WTC11 (cell line): Measurements from ENCODE around the gene COX19. TPM values are rescaled to one million over a fixed set of nuclear protein-coding genes. Genes with fewer than 3 reads are reported as not detected.

Source experiments
- ATAC-seq: fragments of 200-7000 bp; cut with Tn5 transposase; 2 replicates; pipeline ENCODE4 v1.10.0; 2021; ENCODE audit warnings: mild to moderate bottlenecking, moderate library complexity
- CTCF ChIA-PET: fragments of 300-600 bp; sonication (Branson Sonifier 250); formaldehyde crosslinking; loops from one replicate; lab custom pipeline; 2021; ENCODE audit warnings: antibody characterized with exemption; lab: Charles Lee
- POLR2A ChIA-PET: fragments of 350-600 bp; sonication (Branson Sonifier 250); formaldehyde crosslinking; loops from one replicate; lab custom pipeline; 2021; ENCODE audit warnings: antibody characterized with exemption; lab: Charles Lee
- DNase-seq: peaks from one replicate; pipeline ENCODE4 v3.0.0; 2021; ENCODE audit warnings: low spot score
- H3K27ac Mint-ChIP-seq: 2 replicates; pipeline ENCODE4 v1.8.0; 2021; ENCODE audit warnings: mixed read lengths
- H3K27me3 Mint-ChIP-seq: 2 replicates; pipeline ENCODE4 v1.8.0; 2021; ENCODE audit warnings: low read depth, mild to moderate bottlenecking, moderate library complexity, mixed read lengths
- H3K36me3 Mint-ChIP-seq: 2 replicates; pipeline ENCODE4 v1.8.0; 2021; ENCODE audit warnings: mixed read lengths
- H3K4me1 Mint-ChIP-seq: 2 replicates; pipeline ENCODE4 v1.8.0; 2022; ENCODE audit warnings: mixed read lengths
- H3K4me3 Mint-ChIP-seq: 2 replicates; pipeline ENCODE4 v1.8.0; 2021; ENCODE audit warnings: mild to moderate bottlenecking, moderate library complexity, mixed read lengths
- H3K9me3 Mint-ChIP-seq: 2 replicates; pipeline ENCODE4 v1.8.0; 2021; ENCODE audit warnings: mixed read lengths
- AR ChIP-seq: fragments of 250-450 bp; sonication (Bioruptor Pico); IDR thresholded peaks from 2 replicates; pipeline ENCODE4 v1.9.0; 2021; ENCODE audit warnings: mild to moderate bottlenecking
- ATF1 ChIP-seq: sonication (generic); formaldehyde crosslinking; IDR thresholded peaks from 2 replicates; pipeline ENCODE4 v1.8.1; 2023; ENCODE audit warnings: mild to moderate bottlenecking, moderate library complexity, missing genetic modification reagents
- CREB1 ChIP-seq: sonication (generic); formaldehyde crosslinking; IDR thresholded peaks from 2 replicates; pipeline ENCODE4 v1.8.0; 2023; ENCODE audit warnings: mild to moderate bottlenecking, missing genetic modification reagents
- CTCF ChIP-seq: fragments of 200-600 bp; IDR thresholded peaks from 2 replicates; pipeline ENCODE4 v1.8.0; 2022; ENCODE audit warnings: antibody characterized with exemption
- ESRRA ChIP-seq: sonication (generic); formaldehyde crosslinking; IDR thresholded peaks from 2 replicates; pipeline ENCODE4 v1.8.1; 2022; ENCODE audit warnings: mild to moderate bottlenecking, missing genetic modification reagents, borderline replicate concordance
- IRF1 ChIP-seq: sonication (generic); formaldehyde crosslinking; IDR thresholded peaks from 2 replicates; pipeline ENCODE4 v1.8.0; 2023; ENCODE audit warnings: missing genetic modification reagents
- IRF2 ChIP-seq: sonication (generic); formaldehyde crosslinking; IDR thresholded peaks from 2 replicates; pipeline ENCODE4 v1.8.0; 2022; ENCODE audit warnings: low read depth, missing genetic modification reagents, borderline replicate concordance
- KAT7 ChIP-seq: sonication (generic); formaldehyde crosslinking; IDR thresholded peaks from 2 replicates; pipeline ENCODE4 v1.8.1; 2023; ENCODE audit warnings: missing genetic modification reagents, mild to moderate bottlenecking, borderline replicate concordance
- MYBL2 ChIP-seq: sonication (generic); formaldehyde crosslinking; IDR thresholded peaks from 2 replicates; pipeline ENCODE4 v1.8.1; 2023; ENCODE audit warnings: mild to moderate bottlenecking, moderate library complexity, missing genetic modification reagents
- NFE2L1 ChIP-seq: sonication (generic); formaldehyde crosslinking; IDR thresholded peaks from 2 replicates; pipeline ENCODE4 v1.8.1; 2023; ENCODE audit warnings: missing genetic modification reagents
- NR2C2 ChIP-seq: sonication (generic); formaldehyde crosslinking; IDR thresholded peaks from 2 replicates; pipeline ENCODE4 v1.8.0; 2022; ENCODE audit warnings: mild to moderate bottlenecking, missing genetic modification reagents
- NR3C1 ChIP-seq: sonication (generic); formaldehyde crosslinking; conservative IDR thresholded peaks from 2 replicates; pipeline ENCODE4 v1.8.1; 2023; ENCODE audit warnings: low read depth, mild to moderate bottlenecking, missing genetic modification reagents
- PRDM15 ChIP-seq: sonication (generic); formaldehyde crosslinking; IDR thresholded peaks from 2 replicates; pipeline ENCODE4 v1.8.0; 2022; ENCODE audit warnings: missing genetic modification reagents
- PREB ChIP-seq: sonication (generic); formaldehyde crosslinking; IDR thresholded peaks from 2 replicates; pipeline ENCODE4 v1.8.1; 2022; ENCODE audit warnings: mild to moderate bottlenecking, missing genetic modification reagents, moderate library complexity, borderline replicate concordance
- PRRX2 ChIP-seq: fragments of 250-450 bp; sonication (Bioruptor Pico); IDR thresholded peaks from 2 replicates; pipeline ENCODE4 v1.8.0; 2021; ENCODE audit warnings: mild to moderate bottlenecking
- SOX15 ChIP-seq: fragments of 250-450 bp; sonication (Bioruptor Pico); IDR thresholded peaks from 2 replicates; pipeline ENCODE4 v1.9.0; 2021; ENCODE audit warnings: mild to moderate bottlenecking
- TCF7 ChIP-seq: sonication (generic); formaldehyde crosslinking; IDR thresholded peaks from 2 replicates; pipeline ENCODE4 v1.8.0; 2022; ENCODE audit warnings: mild to moderate bottlenecking, low read depth, missing genetic modification reagents, moderate library complexity
- total RNA-seq: library from RNA; stranded (reverse); gene quantifications from 3 replicates; pipeline ENCODE4 v1.2.3, GENCODE V29; 2021

COX19 gene
- total RNA-seq, 1 experiment from 2014 or later = 13.2 TPM

GRCh38 chr7:1013581-1013980, 38.2 kb upstream of the COX19 start (continued):
- no peak for TF ChIP-seq CTCF
- no peak for TF ChIP-seq PRRX2
- TF ChIP-seq PREB (CRISPR knock-in tag) = no peak
- TF ChIP-seq KAT7 = no peak
- no peak for TF ChIP-seq NR3C1 (CRISPR knock-in tag)

- no peaks in the 10 kb centered on the region for H3K4me1 Mint-ChIP-seq
- POLR2A ChIA-PET = interaction anchor here (1.2 kb wide), 1 partner anchor 15 kb away, joined by 3 read pairs; no protein-coding TSS in a partner anchor
Observed at GRCh38 chr7:1012716-1013095, 37.4 kb upstream of the COX19 start.

More at GRCh38 chr7:1012716-1013095, 37.4 kb upstream of the COX19 start:
- Mint-ChIP-seq H3K9me3 (no peaks in the 10 kb centered on the region), H3K27ac (no peak overlapping the region), H3K4me3 (no peak overlapping the region), H3K27me3 (no peaks in the 10 kb centered on the region), H3K36me3 (peaks cover 11% of the 10 kb centered on the region; the same call in 1 of the 2 replicates)
- TF ChIP-seq IRF1 (no peak), TCF7 (CRISPR knock-in tag) (no peak), PRDM15 (no peak), MYBL2 (no peak), AR (CRISPR knock-in tag) (no peak), IRF2 (CRISPR knock-in tag) (no peak), ATF1 (CRISPR knock-in tag) (no peak), CREB1 (CRISPR knock-in tag) (no peak), NFE2L1 (CRISPR knock-in tag) (no peak), NR2C2 (CRISPR knock-in tag) (no peak), SOX15 (CRISPR knock-in tag) (no peak), ESRRA (CRISPR knock-in tag) (no peak)
- DNase-seq (no peak), ATAC-seq (no peak)
- CTCF ChIA-PET = interaction anchor here (0.5 to 3.0 kb wide), 4 partner anchors 19 to 75 kb away, joined by 3 to 18 read pairs (median 6); partner anchors contain the start of gene GPER1
